ENCODE measurements around the gene DESI2. TPM values are rescaled to one million over a fixed set of nuclear protein-coding genes. Genes with fewer than 3 reads are reported as not detected.

Gene DESI2
- total RNA-seq, 2 experiments from 2014 or later: 30.4 to 31.1 TPM

GRCh38 chr1:244614879-244615278 is 38.0 kb upstream of the DESI2 start:
- no peaks in the 10 kb centered on the region for H3K27me3 Mint-ChIP-seq
- no peaks in the 10 kb centered on the region for H3K36me3 Mint-ChIP-seq (ENCODE audit: low read depth)
- no peaks in the 10 kb centered on the region for H3K9me3 Mint-ChIP-seq
- DNase-seq (no peak), ATAC-seq (no peak)
- ChIA-PET CTCF (interaction anchor here (1.7 kb wide), 2 partner anchors 11 to 186 kb away, joined by 5 to 6 read pairs; no protein-coding TSS in a partner anchor), POLR2A (no interaction called here)
- intact Hi-C loops (cut with micrococcal nuclease): no loop called here
- no peaks in the 10 kb centered on the region for H3K4me1 Mint-ChIP-seq (ENCODE audit: low read depth)
- no peak overlapping the region for H3K4me3 Mint-ChIP-seq
- no peak for TF ChIP-seq CTCF (IDR thresholded peaks at IDR 0.05)
- no peak overlapping the region for H3K27ac Mint-ChIP-seq

GRCh38 chr1:244615301-244615700 is 37.6 kb upstream of the DESI2 start:
- DNase-seq: no peak
- H3K9me3 Mint-ChIP-seq: no peaks in the 10 kb centered on the region
- no peaks in the 10 kb centered on the region for H3K36me3 Mint-ChIP-seq (ENCODE audit: low read depth)
- ATAC-seq: no peak
- TF ChIP-seq CTCF (IDR thresholded peaks at IDR 0.05): no peak
- no peak overlapping the region for H3K27ac Mint-ChIP-seq
- no peak overlapping the region for H3K4me3 Mint-ChIP-seq
- POLR2A ChIA-PET: no interaction called here
- no peaks in the 10 kb centered on the region for H3K27me3 Mint-ChIP-seq
- no peaks in the 10 kb centered on the region for H3K4me1 Mint-ChIP-seq (ENCODE audit: low read depth)
- intact Hi-C loops (cut with micrococcal nuclease): no loop called here
- CTCF ChIA-PET: interaction anchor here (1.7 kb wide), 1 partner anchor 186 kb away, joined by 6 read pairs; no protein-coding TSS in a partner anchor

GRCh38 chr1:244626709-244627108 is 26.2 kb upstream of the DESI2 start:
- intact Hi-C loops (cut with micrococcal nuclease): no loop called here
- ChIA-PET CTCF (no interaction called here), POLR2A (no interaction called here)
- Mint-ChIP-seq H3K9me3 (no peaks in the 10 kb centered on the region), H3K4me3 (no peak overlapping the region), H3K36me3 (ENCODE audit: low read depth) (no peaks in the 10 kb centered on the region), H3K27ac (no peak overlapping the region), H3K4me1 (ENCODE audit: low read depth) (no peaks in the 10 kb centered on the region), H3K27me3 (peaks cover 2% of the 10 kb centered on the region)
- no peak for ATAC-seq
- TF ChIP-seq CTCF (IDR thresholded peaks at IDR 0.05): no peak
- no peak for DNase-seq

GRCh38 chr1:244628789-244629188 is 24.1 kb upstream of the DESI2 start:
- DNase-seq: no peak
- ChIA-PET POLR2A (no interaction called here), CTCF (interaction anchor here (1.7 kb wide), 1 partner anchor 25 kb away, joined by 6 read pairs; no protein-coding TSS in a partner anchor)
- Mint-ChIP-seq H3K27me3 (peaks cover 3% of the 10 kb centered on the region), H3K27ac (no peak overlapping the region), H3K9me3 (no peaks in the 10 kb centered on the region), H3K4me3 (no peak overlapping the region), H3K36me3 (ENCODE audit: low read depth) (no peaks in the 10 kb centered on the region), H3K4me1 (ENCODE audit: low read depth) (no peaks in the 10 kb centered on the region)
- intact Hi-C loops (cut with micrococcal nuclease): no loop called here
- no peak for ATAC-seq
- no peak for TF ChIP-seq CTCF (IDR thresholded peaks at IDR 0.05)

- Mint-ChIP-seq H3K4me3 (no peak overlapping the region), H3K27me3 (peaks cover 3% of the 10 kb centered on the region), H3K4me1 (ENCODE audit: low read depth) (no peaks in the 10 kb centered on the region), H3K27ac (no peak overlapping the region), H3K36me3 (ENCODE audit: low read depth) (no peaks in the 10 kb centered on the region), H3K9me3 (no peaks in the 10 kb centered on the region)
- no peak for DNase-seq
- ChIA-PET CTCF (no interaction called here), POLR2A (no interaction called here)
- TF ChIP-seq CTCF (IDR thresholded peaks at IDR 0.05): no peak
- intact Hi-C loops (cut with micrococcal nuclease): no loop called here
- ATAC-seq: no peak
These were observed 19.8 kb upstream of the DESI2 start for GRCh38 chr1:244633140-244633539.

Measured in activated CD8-positive, alpha-beta T cell treated with anti-CD3 and anti-CD28 coated beads for 36 hours (primary cell).